ENCODE data around the gene TUSC1.
"Not testable (repeated sequence)": the region's sequence is repeated elsewhere in the genome, so short reads cannot be mapped to it uniquely, and the experiment has no call there.

TUSC1 gene

DNA sequence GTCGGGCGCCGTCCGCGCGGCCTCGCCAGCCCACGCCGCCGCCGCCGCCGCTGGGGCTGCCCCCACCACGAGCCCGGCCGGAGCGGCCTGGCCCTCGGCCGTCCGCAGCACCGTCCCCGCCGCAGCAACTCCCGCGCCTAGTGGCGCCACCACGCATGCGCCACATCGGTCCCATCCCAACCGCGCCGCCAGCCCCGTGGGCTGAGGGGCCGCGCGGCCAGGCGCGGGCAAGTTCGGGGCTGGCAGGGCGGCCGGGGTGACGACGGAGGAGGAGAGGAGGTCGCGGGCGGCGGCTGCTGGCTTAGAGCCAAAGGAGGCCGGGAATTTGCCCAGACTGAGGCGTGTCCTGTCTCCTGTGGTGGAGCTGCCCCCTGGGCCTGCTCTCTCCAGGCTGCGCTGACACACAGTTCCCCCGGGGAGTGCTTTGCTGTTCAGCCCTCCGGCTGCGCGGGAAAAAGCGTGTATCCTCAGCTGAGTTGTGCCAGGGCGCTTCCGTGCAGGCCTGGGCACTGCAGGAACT, at the start of gene TUSC1:
Gene TUSC1, minus strand, starts transcription at position 298 of the 520 bp plus-strand sequence. Its CDS starts 132 bp downstream, at position 166.
- no peak for FAIRE-seq

- FAIRE-seq: no peak
Observed at GRCh38 chr9:25726871-25727410, 48.7 kb upstream of the TUSC1 start.

- FAIRE-seq: no peak
Observed at GRCh38 chr9:25724424-25724823, 46.2 kb upstream of the TUSC1 start.

DNA sequence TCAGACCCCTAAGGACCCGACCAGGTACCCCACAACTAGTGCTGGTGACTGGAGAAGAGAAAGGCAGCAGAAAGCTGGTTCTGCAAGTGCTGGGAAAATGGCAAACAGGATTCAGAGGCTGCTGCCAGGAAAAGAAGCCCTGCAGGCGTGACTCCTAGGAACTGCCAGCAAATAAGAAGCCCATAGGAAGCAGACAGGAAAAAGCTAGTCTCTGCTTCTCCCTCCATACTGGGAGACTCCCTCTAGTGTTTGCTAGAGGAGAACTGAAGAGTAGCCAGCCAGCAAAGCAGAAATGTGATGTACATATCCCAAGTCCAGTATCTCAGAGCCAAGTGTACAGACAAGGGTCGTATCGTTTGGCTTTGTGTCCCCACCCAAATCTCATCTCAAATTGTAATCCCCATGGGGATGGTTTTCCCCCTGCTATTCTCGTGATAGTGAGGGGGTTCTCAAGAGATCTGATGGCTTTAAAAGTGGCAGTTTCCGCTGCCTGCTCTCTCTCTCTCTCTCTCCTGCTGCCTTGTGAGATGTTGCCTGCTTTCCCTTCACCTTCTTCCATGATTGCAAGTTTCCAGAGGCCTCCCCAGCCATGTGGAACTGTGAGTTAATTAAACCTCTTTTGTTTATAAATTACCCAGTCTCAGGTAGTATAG, 38.1 kb upstream of the TUSC1 start:
- no peak for FAIRE-seq

- no peak for FAIRE-seq
Observed at GRCh38 chr9:25709941-25710340, 31.7 kb upstream of the TUSC1 start.

DNA sequence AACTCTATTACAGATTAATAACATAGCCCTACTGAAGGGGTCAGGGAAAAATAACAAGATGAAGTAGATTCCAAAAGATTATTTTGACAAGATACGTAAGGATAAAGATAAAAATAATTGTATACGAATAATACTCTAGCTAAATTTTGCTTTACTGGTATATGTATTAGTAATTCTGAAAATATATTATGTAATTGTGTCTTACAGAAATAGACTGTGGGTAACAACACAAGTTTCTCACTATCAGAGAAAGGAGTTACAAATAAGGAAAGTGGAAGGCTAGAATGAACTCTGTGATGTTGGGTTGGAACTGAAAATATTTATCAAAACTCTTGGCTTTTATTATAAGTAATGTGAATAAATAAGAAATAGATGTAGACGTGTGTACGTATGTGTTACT, 26.6 kb upstream of the TUSC1 start:
- FAIRE-seq: no peak

GRCh38 chr9:25703701-25704357, 25.6 kb upstream of the TUSC1 start:
- FAIRE-seq: no peak

GRCh38 chr9:25702536-25702935, 24.3 kb upstream of the TUSC1 start:
- no peak for FAIRE-seq

DNA sequence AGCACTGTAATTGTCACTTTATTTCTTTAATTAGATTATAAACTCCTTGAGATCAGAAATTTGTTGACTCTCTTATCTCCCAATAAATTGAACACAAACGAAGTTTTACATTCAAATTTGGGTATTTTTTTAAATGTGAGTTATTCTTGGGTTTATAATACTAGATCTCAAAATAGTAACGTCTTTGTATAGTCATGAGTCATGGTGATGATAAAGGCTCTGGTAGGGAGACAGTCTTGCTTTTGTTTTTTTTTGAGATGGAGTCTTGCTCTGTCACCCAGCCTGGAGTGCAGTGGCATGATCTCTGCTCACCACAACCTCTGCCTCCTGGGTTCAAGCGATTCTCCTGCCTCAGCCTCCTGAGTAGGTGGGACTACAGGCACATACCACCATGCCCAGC, 22.7 kb upstream of the TUSC1 start:
- not testable (repeated sequence) for FAIRE-seq

DNA sequence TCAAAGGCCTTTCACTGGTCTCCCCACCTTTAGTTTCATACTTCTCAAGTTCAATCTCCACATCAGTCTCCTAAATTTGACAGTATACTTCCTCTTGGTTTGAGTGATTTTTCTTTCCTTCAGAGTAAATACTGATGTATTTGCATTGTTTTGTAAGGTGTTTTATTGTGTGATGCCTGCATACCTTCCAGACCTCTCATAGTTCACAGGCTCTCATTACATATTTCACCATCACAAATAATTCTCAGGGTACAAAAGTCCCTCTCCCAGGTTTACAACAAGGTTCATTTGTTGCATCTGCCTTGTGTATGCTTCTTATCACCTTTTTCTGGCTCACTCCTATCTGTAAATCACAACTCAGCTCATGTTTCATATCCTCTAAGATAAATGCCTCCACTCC, 22.2 kb upstream of the TUSC1 start:
- no peak for FAIRE-seq

DNA sequence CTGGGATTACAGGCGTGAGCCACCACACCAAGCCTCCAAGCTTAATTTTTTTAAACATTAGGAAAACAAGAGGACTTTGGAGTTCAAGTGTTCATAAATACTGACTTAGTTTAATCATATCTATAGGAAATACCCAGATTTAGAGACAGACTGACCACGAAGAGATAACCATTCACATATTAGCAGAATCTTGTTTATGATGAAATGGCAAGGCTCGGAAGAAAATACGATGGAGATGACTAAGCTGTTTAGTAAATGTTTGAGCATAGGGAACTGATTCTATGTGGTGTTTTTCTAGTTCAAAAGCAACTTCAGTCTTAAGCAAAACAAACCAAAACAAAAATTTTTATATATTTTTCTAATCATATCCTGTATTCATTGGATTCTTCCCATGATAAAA, 13.5 kb upstream of the TUSC1 start:
- no peak for FAIRE-seq

DNA sequence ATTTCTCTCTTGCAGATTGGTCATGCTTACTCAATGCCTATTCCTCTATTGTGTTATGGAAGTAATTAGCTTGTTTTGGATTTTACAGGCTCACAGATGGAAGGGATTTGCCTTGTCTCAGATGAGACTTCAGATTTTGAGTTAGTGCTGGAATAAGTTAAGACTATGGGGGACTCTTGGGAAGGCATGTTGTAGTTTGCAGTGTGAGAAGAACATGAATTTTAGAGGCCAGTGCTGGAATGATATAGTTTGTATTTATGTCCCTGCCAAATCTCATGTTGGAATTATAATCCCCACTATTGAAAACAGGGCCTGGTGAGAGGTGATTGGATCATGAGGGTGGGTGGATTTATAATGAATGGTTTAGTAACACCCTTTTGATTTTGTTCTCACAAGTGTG, 6.1 kb upstream of the TUSC1 start:
- FAIRE-seq: no peak

- no peak for FAIRE-seq
Observed at GRCh38 chr9:25681266-25681665, 3.0 kb upstream of the TUSC1 start.

DNA sequence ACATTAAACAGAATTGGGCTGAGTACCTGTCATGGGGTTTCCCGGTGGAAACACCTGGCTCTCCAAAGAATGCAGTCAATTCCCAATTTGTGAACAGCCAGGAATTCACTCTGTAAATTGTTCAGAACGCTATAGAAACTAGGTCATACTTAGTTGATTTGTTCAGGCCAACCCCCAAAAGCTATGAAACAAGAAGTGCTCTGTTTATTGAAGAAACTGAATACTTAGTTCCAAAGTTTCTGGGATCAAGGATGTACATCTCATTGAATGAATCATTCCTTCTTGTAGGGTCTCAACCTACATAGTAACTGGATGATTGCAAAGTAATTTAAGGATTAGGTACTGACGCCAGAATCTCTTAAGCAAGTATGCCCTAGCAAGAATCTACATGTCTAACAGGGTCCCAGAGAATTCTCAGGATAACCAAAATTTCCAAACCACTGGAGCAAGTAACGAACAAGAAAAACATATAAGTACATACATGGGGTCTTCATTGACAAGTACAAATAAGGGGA, 659 bp upstream of the TUSC1 start:
- no peak for FAIRE-seq

DNA sequence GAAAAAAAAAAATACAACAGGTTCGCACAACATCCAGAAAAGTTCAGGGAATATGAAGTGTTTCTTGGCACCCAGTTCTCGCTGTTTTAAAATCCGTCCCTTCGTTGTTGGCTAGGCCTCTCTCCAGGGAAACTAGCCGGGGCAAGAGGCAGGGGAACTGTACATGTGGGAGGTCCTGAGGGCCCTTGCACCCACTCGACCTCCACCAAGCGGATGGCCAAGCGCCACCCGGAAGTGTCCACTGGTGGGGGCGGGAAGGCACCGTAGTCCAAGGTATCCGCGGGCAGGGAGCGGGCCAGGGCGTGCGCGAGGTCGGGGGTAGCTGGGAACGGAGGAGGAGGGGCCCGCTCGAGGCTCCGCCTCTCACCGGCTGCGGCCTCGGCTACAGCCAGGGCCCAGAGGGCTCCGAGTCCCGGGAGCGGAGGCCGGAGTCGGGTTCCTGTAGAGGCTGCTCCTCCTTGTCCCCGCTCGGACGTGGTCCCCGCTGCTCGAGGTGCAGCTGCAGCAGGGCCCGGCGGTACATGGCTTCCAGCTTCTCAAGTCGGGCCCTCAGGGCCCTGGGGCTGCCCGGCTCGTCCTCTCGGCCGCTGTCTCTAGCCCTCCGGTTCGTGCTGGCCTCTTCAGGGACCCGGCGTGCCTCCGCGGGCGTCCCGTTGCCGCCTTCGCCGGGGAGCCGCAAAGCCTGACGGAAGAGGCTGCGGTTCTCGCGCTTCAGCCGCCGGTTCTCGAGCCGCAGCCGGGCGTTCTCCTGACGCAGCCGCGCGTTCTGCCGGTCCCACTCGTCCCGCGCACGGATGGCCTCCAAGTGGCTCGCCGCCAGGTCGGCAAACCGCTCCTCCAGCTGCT, 720 bp downstream of the TUSC1 start:
- FAIRE-seq: no peak

- FAIRE-seq: not testable (repeated sequence)
Observed at GRCh38 chr9:25675858-25676257, 2.4 kb downstream of the TUSC1 start.

GRCh38 chr9:25658571-25658970, 19.7 kb downstream of the TUSC1 start:
- FAIRE-seq: no peak

- no peak for FAIRE-seq
Observed at GRCh38 chr9:25654417-25654816, 23.8 kb downstream of the TUSC1 start.

DNA sequence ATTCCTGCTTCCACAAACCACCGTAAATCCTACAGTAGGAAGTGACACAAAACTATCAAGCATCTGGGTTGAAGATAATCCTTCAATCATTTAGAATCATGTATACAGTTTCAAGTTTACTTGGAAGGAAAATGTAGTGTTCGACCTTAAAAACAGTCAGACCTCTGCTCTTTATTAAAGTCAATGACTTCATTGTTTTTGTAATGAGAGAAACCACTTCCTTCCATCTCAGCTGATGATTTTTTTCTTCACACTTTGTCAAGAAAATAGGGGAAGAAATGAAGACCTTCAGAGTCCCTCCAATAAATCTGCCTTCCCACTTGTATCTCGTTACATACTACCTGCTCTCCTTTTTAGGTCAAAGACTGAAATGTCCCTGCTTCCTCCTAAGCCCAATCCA, 30.1 kb downstream of the TUSC1 start:
- no peak for FAIRE-seq

- FAIRE-seq: no peak
Observed at GRCh38 chr9:25636026-25636425, 42.2 kb downstream of the TUSC1 start.

- FAIRE-seq: no peak
Observed at GRCh38 chr9:25629231-25629630, 49.0 kb downstream of the TUSC1 start.
